B cell (primary cell): Measurements from ENCODE around the gene SLC5A2. TPM values are rescaled to one million over a fixed set of nuclear protein-coding genes. Genes with fewer than 3 reads are reported as not detected.

Experiments
- ATAC-seq: fragments of 200-7000 bp; cut with Tn5 transposase; one replicate; pipeline ENCODE4 v1.10.0; 2021; ENCODE audit warnings: low read depth, mild to moderate bottlenecking, moderate number of reproducible peaks, moderate library complexity
- CTCF ChIA-PET: fragments of 350-600 bp; sonication (Branson Sonifier 250); formaldehyde crosslinking; loops from one replicate; lab custom pipeline; 2021; ENCODE audit warnings: antibody characterized with exemption, inconsistent platforms; lab: Charles Lee
- POLR2A ChIA-PET: fragments of 350-600 bp; sonication (Branson Sonifier 250); formaldehyde crosslinking; loops from one replicate; lab custom pipeline; 2021; ENCODE audit warnings: antibody characterized with exemption; lab: Charles Lee
- DNase-seq: peaks from one replicate; pipeline ENCODE4 v3.0.0; 2013
- H2AFZ ChIP-seq: 2 replicates; pipeline ENCODE4 v1.6.1; 2012; ENCODE audit warnings: mild to moderate bottlenecking, low read depth, low read length; ENCODE audit not compliant: insufficient read depth, poor library complexity, severe bottlenecking
- H3K27ac ChIP-seq, 2 donors: 1 replicate in 1 of 2; 2 replicates in 1 of 2; pipeline ENCODE4 v1.5.1; 2012 to 2013; ENCODE audit warnings: low read length in 2 of 2, mild to moderate bottlenecking in 2 of 2, moderate library complexity in 1 of 2
- H3K27me3 ChIP-seq, 4 experiments: fragments of 200-600 bp in 1 of 4; sonication (generic) in 1 of 4; replicated peaks in 1 of 4; 1 replicate in 2 of 4; 2 replicates in 2 of 4; pipeline versions ENCODE4 v1.6.1 to v1.7.0; 2013 to 2016; ENCODE audit warnings: low read length in 3 of 4, mild to moderate bottlenecking in 2 of 4, mixed read lengths in 1 of 4, moderate library complexity in 1 of 4; ENCODE audit not compliant: insufficient read depth in 4 of 4, control insufficient read depth in 3 of 4; ENCODE audit errors: control extremely low read depth in 1 of 4
- H3K36me3 ChIP-seq, 2 experiments: replicated peaks in 1 of 2; 1 replicate in 1 of 2; 2 replicates in 1 of 2; pipeline versions ENCODE4 v1.6.1 to v1.7.1; 2013; ENCODE audit warnings: low read length in 1 of 2; ENCODE audit not compliant: insufficient read depth in 2 of 2, control insufficient read depth in 1 of 2; ENCODE audit errors: control extremely low read depth in 1 of 2, extremely low read depth in 1 of 2
- H3K4me1 ChIP-seq, 2 donors: fragments of 200-600 bp in 1 of 2; sonication (generic) in 1 of 2; 1 replicate in 1 of 2; 2 replicates in 1 of 2; pipeline versions ENCODE4 v1.5.1 to v1.6.1; 2013 to 2017; ENCODE audit warnings: low read length in 2 of 2; ENCODE audit not compliant: control insufficient read depth in 2 of 2, insufficient read depth in 2 of 2
- H3K4me2 ChIP-seq: replicated peaks from 2 replicates; pipeline ENCODE3; 2012; ENCODE audit warnings: mild to moderate bottlenecking, low read depth, low read length; ENCODE audit not compliant: poor library complexity, severe bottlenecking
- H3K4me3 ChIP-seq, 5 experiments: fragments of 200-600 bp in 1 of 5; sonication (generic) in 1 of 5; 1 replicate in 3 of 5; 2 replicates in 2 of 5; pipeline versions ENCODE4 v1.5.1 to v1.7.0; 2011 to 2016; ENCODE audit warnings: low read length in 4 of 5, mild to moderate bottlenecking in 4 of 5, low read depth in 2 of 5, control low read depth in 1 of 5, moderate library complexity in 1 of 5; ENCODE audit not compliant: insufficient read depth in 1 of 5; ENCODE audit errors: control extremely low read depth in 1 of 5, extremely low read depth in 1 of 5
- H3K79me2 ChIP-seq: fragments of 200-600 bp; sonication (generic); one replicate; pipeline ENCODE4 v1.6.0; 2016; ENCODE audit warnings: low read length; ENCODE audit not compliant: control insufficient read depth, insufficient read depth
- H3K9ac ChIP-seq: fragments of 200-600 bp; sonication (generic); 2 replicates; pipeline ENCODE4 v1.6.1; 2017; ENCODE audit warnings: mild to moderate bottlenecking, low read length, moderate library complexity
- H3K9me3 ChIP-seq, 3 donors: one replicate each; pipeline versions ENCODE4 v1.6.1 to v1.7.1; 2013; ENCODE audit warnings: low read length in 2 of 3; ENCODE audit not compliant: control insufficient read depth in 2 of 3, insufficient read depth in 1 of 3; ENCODE audit errors: control extremely low read depth in 1 of 3
- H4K20me1 ChIP-seq: 2 replicates; pipeline ENCODE4 v1.6.0; 2012; ENCODE audit warnings: mild to moderate bottlenecking, low read length; ENCODE audit not compliant: insufficient read depth, control insufficient read depth, poor library complexity, severe bottlenecking
- H3K27ac Mint-ChIP-seq: one replicate; pipeline ENCODE4 v1.8.0; 2021; ENCODE audit warnings: mixed read lengths
- H3K27me3 Mint-ChIP-seq: one replicate; pipeline ENCODE4 v1.8.0; 2021; ENCODE audit warnings: mixed read lengths
- H3K4me1 Mint-ChIP-seq: one replicate; pipeline ENCODE4 v1.8.0; 2021; ENCODE audit warnings: mixed read lengths
- H3K4me3 Mint-ChIP-seq: one replicate; pipeline ENCODE4 v1.8.0; 2021; ENCODE audit warnings: mixed read lengths
- H3K9me3 Mint-ChIP-seq: one replicate; pipeline ENCODE4 v1.8.0; 2022; ENCODE audit warnings: mixed read lengths; ENCODE audit not compliant: insufficient read depth
- CTCF ChIP-seq: fragments of 200-600 bp; IDR thresholded peaks from one replicate; pipeline ENCODE4 v1.8.0; 2022; ENCODE audit warnings: antibody characterized with exemption, mild to moderate bottlenecking
- EZH2 ChIP-seq: IDR thresholded peaks from 2 replicates; pipeline ENCODE4 v1.6.1; 2012; ENCODE audit warnings: borderline replicate concordance, low read depth, mild to moderate bottlenecking, moderate library complexity, low read length; ENCODE audit not compliant: insufficient read depth, poor library complexity, severe bottlenecking
- WGBS: methylation state at CpG from one replicate; pipeline ENCODE4 v1.1.5; 2013; ENCODE audit warnings: missing lambda C conversion rate; ENCODE audit not compliant: insufficient coverage; 5-methylcytosine and 5-hydroxymethylcytosine counted together
- intact Hi-C: fragments of 100-400 bp; cut with micrococcal nuclease; formaldehyde crosslinking; loops from one replicate; pipeline ENCODE4 v1.10.0; 2022
- polyA plus RNA-seq: library from polyadenylated mRNA; depleted of rRNA; stranded (reverse); fragments of >200 nt; gene quantifications from 2 replicates; pipeline ENCODE4 v1.2.3, GENCODE V29; 2012
- total RNA-seq, 2 donors: library from RNA; stranded (reverse); fragments of 120-200 nt in 1 of 2; gene quantifications; 1 replicate in 1 of 2; 2 replicates in 1 of 2; pipeline versions ENCODE4 v1.2.3 to v1.2.4, GENCODE V29; 2013 to 2022

The SLC5A2 gene
- total and polyA plus RNA-seq, 2 donors (not counting 1 experiment from before 2014, with no cell fraction given): 0.67 to 0.69 TPM

GRCh38 chr16:31519759-31520431, 37.0 kb downstream of the SLC5A2 start:
- H3K27me3 ChIP-seq: no peaks in the 10 kb centered on the region
- WGBS: 100% methylated on average over 1 of the region's 2 CpGs
- Mint-ChIP-seq H3K9me3 (no peaks in the 10 kb centered on the region), H3K4me1 (no peaks in the 10 kb centered on the region), H3K27me3 (peaks cover 12% of the 10 kb centered on the region), H3K4me3 (no peak overlapping the region), H3K27ac (no peak overlapping the region)
- H3K4me3 ChIP-seq: no peak overlapping the region
- TF ChIP-seq CTCF (no peak), EZH2 (no peak)
- H4K20me1 ChIP-seq: no peaks in the 10 kb centered on the region
- H3K36me3 ChIP-seq: no peaks in the 10 kb centered on the region
- no peak overlapping the region for H3K9ac ChIP-seq
- no peak overlapping the region for H3K4me2 ChIP-seq
- no peak for DNase-seq
- ChIA-PET CTCF (no interaction called here), POLR2A (no interaction called here)
- no peak overlapping the region for H2AFZ ChIP-seq
- no peak overlapping the region for H3K27ac ChIP-seq
- H3K4me1 ChIP-seq: no peaks in the 10 kb centered on the region
- intact Hi-C loops: no loop called here
- no peaks in the 10 kb centered on the region for H3K79me2 ChIP-seq
- H3K9me3 ChIP-seq: peaks cover 0 to 6% (median 0%) of the 10 kb centered on the region in 3 donors
- ATAC-seq: no peak

GRCh38 chr16:31521368-31521767, 38.4 kb downstream of the SLC5A2 start:
- no peak overlapping the region for H3K9ac ChIP-seq
- WGBS: 70% methylated on average over 2 of the region's 3 CpGs
- ATAC-seq: no peak
- H3K27ac Mint-ChIP-seq: no peak overlapping the region
- no peak overlapping the region for H3K4me3 ChIP-seq
- TF ChIP-seq CTCF: no peak
- TF ChIP-seq EZH2: no peak
- H3K4me2 ChIP-seq: no peak overlapping the region
- H3K4me1 ChIP-seq: no peaks in the 10 kb centered on the region
- intact Hi-C loops: no loop called here
- H3K4me3 Mint-ChIP-seq: no peak overlapping the region
- no peak overlapping the region for H2AFZ ChIP-seq
- H3K27me3 Mint-ChIP-seq: peaks cover 12% of the 10 kb centered on the region
- H3K9me3 ChIP-seq: peaks cover 0 to 4% (median 0%) of the 10 kb centered on the region in 3 donors
- no peaks in the 10 kb centered on the region for H3K4me1 Mint-ChIP-seq
- no peaks in the 10 kb centered on the region for H3K9me3 Mint-ChIP-seq
- no peaks in the 10 kb centered on the region for H4K20me1 ChIP-seq
- H3K27me3 ChIP-seq: no peaks in the 10 kb centered on the region
- no peak for DNase-seq
- no peak overlapping the region for H3K27ac ChIP-seq
- no peaks in the 10 kb centered on the region for H3K36me3 ChIP-seq
- ChIA-PET CTCF (interaction anchor here (1.3 kb wide), 1 partner anchor 14 kb away, joined by 3 read pairs; no protein-coding TSS in a partner anchor), POLR2A (no interaction called here)
- no peaks in the 10 kb centered on the region for H3K79me2 ChIP-seq
